ENCODE results near the gene KIAA1143. TPM values are rescaled to one million over a fixed set of nuclear protein-coding genes. Genes with fewer than 3 reads are reported as not detected.

The KIAA1143 gene
- total RNA-seq, 1 donor from 2014 or later, result 35.4 TPM

GRCh38 chr3:44762170-44762677, 805 bp upstream of the KIAA1143 start:
- H3K4me1 Mint-ChIP-seq, result peaks cover 23% of the 10 kb centered on the region
- TF ChIP-seq CTCF (IDR thresholded peaks at IDR 0.05), result no peak
- H3K36me3 Mint-ChIP-seq (ENCODE audit: low read depth), result peaks cover 24% of the 10 kb centered on the region
- intact Hi-C loops (cut with micrococcal nuclease), result loop anchor here (5.0 kb wide), 3 partner anchors 205 to 1475 kb away; partner anchors contain the start of genes SNRK, ZKSCAN7 and ZNF445
- POLR2A ChIA-PET, result interaction anchor here (1.3 to 2.7 kb wide), 5 partner anchors 32 to 424 kb away, joined by 4 to 23 read pairs (median 14); partner anchors contain the start of genes EXOSC7, TCAIM, TMEM42 and ZDHHC3
- DNase-seq (no peak), ATAC-seq (ENCODE audit: low read depth) (no peak)
- H3K27ac Mint-ChIP-seq, result peak overlapping the region; percentile 16
- H3K4me3 Mint-ChIP-seq, result peak overlapping the region; percentile 89
- H3K9me3 Mint-ChIP-seq, result peaks cover 2% of the 10 kb centered on the region
- H3K27me3 Mint-ChIP-seq, result no peaks in the 10 kb centered on the region
- CTCF ChIA-PET, result no interaction called here

GRCh38 chr3:44761101-44761423, 357 bp downstream of the KIAA1143 start:
- no peak for DNase-seq
- H3K36me3 Mint-ChIP-seq (ENCODE audit: low read depth), result peaks cover 32% of the 10 kb centered on the region
- ATAC-seq (ENCODE audit: low read depth), result no peak
- POLR2A ChIA-PET, result interaction anchor here (0.6 to 2.7 kb wide), 11 partner anchors 29 to 856 kb away, joined by 3 to 23 read pairs (median 5); partner anchors contain the start of genes EXOSC7, TCAIM, TMEM42 and ZDHHC3
- no peak for TF ChIP-seq CTCF (IDR thresholded peaks at IDR 0.05)
- peak overlapping the region; percentile 85 for H3K27ac Mint-ChIP-seq
- CTCF ChIA-PET, result no interaction called here
- no peaks in the 10 kb centered on the region for H3K27me3 Mint-ChIP-seq
- H3K4me3 Mint-ChIP-seq, result peak overlapping the region; percentile 89
- intact Hi-C loops (cut with micrococcal nuclease), result loop anchor here (1.0 to 5.0 kb wide), 11 partner anchors 32 to 1474 kb away; partner anchors contain the start of genes EXOSC7, SNRK, TCAIM and TMEM42
- H3K9me3 Mint-ChIP-seq, result peaks cover 3% of the 10 kb centered on the region
- H3K4me1 Mint-ChIP-seq, result peaks cover 25% of the 10 kb centered on the region

- H3K4me3 Mint-ChIP-seq, result no peak overlapping the region
- intact Hi-C loops (cut with micrococcal nuclease), result no loop called here
- DNase-seq (no peak), ATAC-seq (ENCODE audit: low read depth) (no peak)
- no peaks in the 10 kb centered on the region for H3K27me3 Mint-ChIP-seq
- H3K27ac Mint-ChIP-seq, result no peak overlapping the region
- peaks cover 8% of the 10 kb centered on the region for H3K4me1 Mint-ChIP-seq
- TF ChIP-seq CTCF (IDR thresholded peaks at IDR 0.05), result no peak
- CTCF ChIA-PET, result no interaction called here
- POLR2A ChIA-PET, result no interaction called here
- H3K36me3 Mint-ChIP-seq (ENCODE audit: low read depth), result peaks cover 64% of the 10 kb centered on the region
- peaks cover 60% of the 10 kb centered on the region for H3K9me3 Mint-ChIP-seq
These were observed 26.7 kb downstream of the KIAA1143 start for GRCh38 chr3:44734646-44735168.

GRCh38 chr3:44729384-44729910, 32.0 kb downstream of the KIAA1143 start, which contains the start of gene ZNF501:
Gene ZNF501, plus strand, starts transcription at chr3:44729635. Its CDS starts 4,787 bp downstream, at chr3:44734422.
- TF ChIP-seq CTCF (IDR thresholded peaks at IDR 0.05), result no peak
- no peaks in the 10 kb centered on the region for H3K27me3 Mint-ChIP-seq
- peaks cover 15% of the 10 kb centered on the region for H3K4me1 Mint-ChIP-seq
- H3K36me3 Mint-ChIP-seq (ENCODE audit: low read depth), result peaks cover 61% of the 10 kb centered on the region
- H3K27ac Mint-ChIP-seq, result peak within 1 kb of the TSS; percentile 75
- H3K4me3 Mint-ChIP-seq, result peak within 1 kb of the TSS; percentile 92
- DNase-seq, result peak; percentile 80
- ChIA-PET CTCF (interaction anchor here (1.0 to 2.1 kb wide), 2 partner anchors 15 to 17 kb away, joined by 3 to 8 read pairs; partner anchors contain the start of gene ZNF502), POLR2A (interaction anchor here (0.7 to 2.5 kb wide), 12 partner anchors 14 to 247 kb away, joined by 3 to 23 read pairs (median 3); partner anchors contain the start of genes EXOSC7, KIAA1143, KIF15 and TMEM42)
- ATAC-seq (ENCODE audit: low read depth), result peak; percentile 98
- intact Hi-C loops (cut with micrococcal nuclease), result loop anchor here (1.0 to 10.0 kb wide), 8 partner anchors 17 to 391 kb away; partner anchors contain the start of genes KIAA1143, KIF15, TCAIM and ZKSCAN7
- H3K9me3 Mint-ChIP-seq, result peaks cover 47% of the 10 kb centered on the region

GRCh38 chr3:44722103-44722401, 39.4 kb downstream of the KIAA1143 start:
- Mint-ChIP-seq H3K4me1 (no peaks in the 10 kb centered on the region), H3K36me3 (ENCODE audit: low read depth) (peaks cover 65% of the 10 kb centered on the region), H3K9me3 (peaks cover 48% of the 10 kb centered on the region), H3K27me3 (no peaks in the 10 kb centered on the region), H3K27ac (no peak overlapping the region), H3K4me3 (no peak overlapping the region)
- ATAC-seq (ENCODE audit: low read depth) (no peak), DNase-seq (no peak)
- no peak for TF ChIP-seq CTCF (IDR thresholded peaks at IDR 0.05)
- ChIA-PET CTCF (no interaction called here), POLR2A (no interaction called here)
- intact Hi-C loops (cut with micrococcal nuclease), result loop anchor here (10.0 kb wide), 1 partner anchor 167 kb away; the partner anchor contains the start of gene ZKSCAN7

All from activated B cell treated with CpG ODN at 0.5 μM for 24 hours (primary cell).